Muscle layer of colon (tissue), 2 donors: Measurements from ENCODE around the gene RBPJL.

ENCODE experiments used
- H3K27ac ChIP-seq: one replicate; pipeline ENCODE4 v1.7.0; 2013; ENCODE audit warnings: low read depth, mild to moderate bottlenecking, low read length, moderate library complexity
- H3K27me3 ChIP-seq, 2 donors: one replicate each; pipeline ENCODE4 v1.7.0; 2013; ENCODE audit warnings: low read length in 2 of 2, mild to moderate bottlenecking in 2 of 2; ENCODE audit not compliant: insufficient read depth in 2 of 2, control insufficient read depth in 1 of 2
- H3K36me3 ChIP-seq: one replicate; pipeline ENCODE4 v1.7.0; 2013; ENCODE audit warnings: mild to moderate bottlenecking, low read length; ENCODE audit not compliant: insufficient read depth
- H3K4me1 ChIP-seq: one replicate; pipeline ENCODE4 v1.7.0; 2013; ENCODE audit warnings: mild to moderate bottlenecking, low read length; ENCODE audit not compliant: insufficient read depth
- H3K4me3 ChIP-seq, 2 donors: one replicate each; pipeline ENCODE4 v1.7.0; 2013; ENCODE audit warnings: low read length in 2 of 2, low read depth in 1 of 2, mild to moderate bottlenecking in 1 of 2, moderate library complexity in 1 of 2
- H3K9ac ChIP-seq: one replicate; pipeline ENCODE4 v1.7.0; 2013; ENCODE audit warnings: low read length
- H3K9me3 ChIP-seq: one replicate; pipeline ENCODE4 v1.7.0; 2013; ENCODE audit warnings: mild to moderate bottlenecking, low read length
- donor health status: abdominal sarcoma.
- donor health status: Adenocarcinoma of cecum.

Gene RBPJL

DNA sequence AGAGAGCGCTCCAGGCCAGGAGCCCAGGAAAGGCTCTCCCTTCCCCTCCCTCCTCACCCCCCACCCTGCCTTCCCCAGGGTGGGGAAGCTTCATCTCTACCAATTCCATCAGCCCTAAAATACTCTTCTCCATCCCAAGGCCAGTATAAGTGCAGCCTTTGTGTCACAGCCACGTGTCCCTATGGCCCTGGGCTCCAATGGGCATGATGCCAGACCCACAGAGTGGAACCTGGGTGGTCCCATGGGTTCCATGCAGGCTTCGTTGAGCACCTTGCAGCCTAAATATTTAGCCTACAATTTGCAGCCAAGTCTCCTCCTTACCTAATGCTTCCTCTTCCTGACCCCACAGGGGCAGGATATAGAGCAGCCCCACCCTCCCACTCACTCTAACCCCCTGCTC is 2.4 kb downstream of the RBPJL start:
- H3K4me3 ChIP-seq, result no peak overlapping the region
- no peaks in the 10 kb centered on the region for H3K4me1 ChIP-seq
- no peaks in the 10 kb centered on the region for H3K36me3 ChIP-seq
- H3K27me3 ChIP-seq, result peaks cover 9 to 48% of the 10 kb centered on the region in 2 donors
- no peaks in the 10 kb centered on the region for H3K9me3 ChIP-seq
- H3K9ac ChIP-seq, result no peak overlapping the region
- no peak overlapping the region for H3K27ac ChIP-seq

DNA sequence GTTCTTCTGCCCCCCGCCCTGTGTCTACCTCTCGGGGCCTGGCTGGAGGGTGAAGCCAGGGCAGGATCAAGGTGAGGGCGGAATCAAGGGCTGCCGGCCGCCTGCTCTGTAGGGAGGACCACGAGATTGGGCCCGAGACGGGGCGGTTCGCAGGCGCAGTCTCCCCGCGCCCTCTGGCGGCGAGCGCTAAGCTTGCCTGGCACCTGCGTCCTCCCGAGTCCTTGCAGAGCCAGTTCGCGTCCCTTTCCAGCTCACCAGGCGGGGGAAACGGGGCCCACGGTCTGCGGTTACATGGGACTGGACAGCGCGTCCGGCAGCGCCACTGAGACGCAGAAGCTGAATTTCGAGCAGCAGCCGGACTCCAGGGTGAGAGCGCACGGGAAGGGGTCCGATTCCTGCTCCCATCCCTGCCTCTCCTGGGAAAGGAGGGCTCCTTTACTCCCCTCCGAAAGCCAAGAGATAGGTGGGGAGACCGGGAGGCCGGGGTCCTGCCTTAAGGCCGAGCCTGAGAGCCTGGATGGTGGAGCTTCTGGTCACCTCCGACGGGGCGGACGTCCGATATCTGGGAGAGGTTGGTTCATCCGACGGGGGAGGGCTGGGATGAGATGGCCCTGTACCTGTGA is 5.1 kb downstream of the RBPJL start:
- Histone ChIP-seq H3K4me3 (no peak overlapping the region), H3K27ac (no peak overlapping the region), H3K27me3 (peaks cover 9 to 46% of the 10 kb centered on the region in 2 donors), H3K9ac (no peak overlapping the region), H3K4me1 (no peaks in the 10 kb centered on the region), H3K9me3 (no peaks in the 10 kb centered on the region), H3K36me3 (no peaks in the 10 kb centered on the region)

DNA sequence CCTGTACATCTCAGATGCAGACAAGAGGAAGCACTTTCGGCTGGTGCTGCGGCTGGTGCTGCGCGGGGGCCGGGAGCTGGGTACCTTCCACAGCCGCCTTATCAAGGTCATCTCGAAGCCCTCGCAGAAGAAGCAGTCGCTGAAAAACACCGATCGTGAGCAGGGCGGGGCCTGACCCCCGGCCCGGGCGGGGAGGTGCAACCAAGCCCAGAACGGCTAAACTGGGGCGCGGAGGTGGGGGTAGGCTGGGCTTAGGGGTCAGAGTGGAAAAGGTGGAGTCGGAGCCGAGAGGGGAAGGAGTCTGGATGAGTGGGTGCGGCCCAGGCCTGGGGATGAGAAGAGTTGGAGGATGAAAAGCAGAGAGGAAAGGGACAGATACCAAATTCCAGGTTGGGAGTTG is 5.6 kb downstream of the RBPJL start:
- Histone ChIP-seq H3K9ac (no peak overlapping the region), H3K4me3 (no peak overlapping the region), H3K36me3 (no peaks in the 10 kb centered on the region), H3K27me3 (peaks cover 8 to 46% of the 10 kb centered on the region in 2 donors), H3K4me1 (no peaks in the 10 kb centered on the region), H3K9me3 (no peaks in the 10 kb centered on the region), H3K27ac (no peak overlapping the region)

DNA sequence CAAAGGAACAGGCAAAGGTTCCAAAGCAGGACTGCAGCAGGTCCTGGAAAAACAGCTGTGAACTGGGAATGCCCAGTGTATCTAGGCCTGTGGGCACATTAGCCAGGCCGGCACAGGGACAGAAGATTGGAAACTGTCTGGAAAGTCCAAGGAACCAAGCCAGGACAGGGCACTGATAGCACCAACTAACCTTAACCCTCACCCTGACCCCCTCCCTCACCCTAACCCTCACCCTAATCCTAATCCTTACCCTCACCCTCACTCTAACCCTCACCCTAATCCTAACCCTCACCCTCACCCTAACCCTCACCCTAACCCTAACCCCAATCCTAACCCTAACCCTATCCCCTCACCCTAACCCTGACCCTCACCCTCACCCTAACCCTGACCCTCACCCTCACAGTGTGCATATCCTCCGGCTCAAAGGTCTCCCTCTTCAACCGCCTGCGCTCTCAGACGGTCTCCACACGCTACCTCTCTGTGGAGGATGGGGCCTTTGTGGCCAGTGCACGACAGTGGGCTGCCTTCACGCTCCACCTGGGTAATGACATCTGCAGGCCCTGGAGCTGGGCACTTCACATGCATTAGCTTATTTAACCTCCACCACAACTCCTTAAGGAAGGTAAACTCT is 6.5 kb downstream of the RBPJL start:
- Histone ChIP-seq H3K9ac (no peak overlapping the region), H3K27ac (no peak overlapping the region), H3K9me3 (no peaks in the 10 kb centered on the region), H3K4me1 (no peaks in the 10 kb centered on the region), H3K4me3 (no peak overlapping the region), H3K36me3 (no peaks in the 10 kb centered on the region), H3K27me3 (peaks cover 0 to 42% of the 10 kb centered on the region in 2 donors)

DNA sequence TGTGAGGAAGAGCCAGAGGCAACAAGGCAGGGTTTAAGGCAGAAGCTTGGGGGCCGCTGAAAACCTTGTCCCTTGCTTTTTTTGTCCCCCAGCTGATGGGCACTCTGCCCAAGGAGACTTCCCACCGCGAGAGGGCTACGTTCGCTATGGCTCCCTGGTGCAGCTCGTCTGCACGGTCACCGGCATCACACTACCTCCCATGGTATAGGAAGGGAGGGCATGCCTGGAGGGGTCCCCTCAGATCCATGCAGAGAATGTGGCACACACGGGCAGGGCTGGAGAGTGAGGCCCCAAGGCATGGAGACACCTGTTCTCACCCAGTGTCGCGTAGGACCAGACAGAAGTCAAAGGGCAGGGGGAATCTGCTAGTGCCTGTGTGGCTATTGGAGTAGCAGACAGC is 7.3 kb downstream of the RBPJL start:
- Histone ChIP-seq H3K27ac (no peak overlapping the region), H3K9me3 (no peaks in the 10 kb centered on the region), H3K4me3 (no peak overlapping the region), H3K27me3 (peaks cover 0 to 42% of the 10 kb centered on the region in 2 donors), H3K4me1 (no peaks in the 10 kb centered on the region), H3K9ac (no peak overlapping the region), H3K36me3 (no peaks in the 10 kb centered on the region)

DNA sequence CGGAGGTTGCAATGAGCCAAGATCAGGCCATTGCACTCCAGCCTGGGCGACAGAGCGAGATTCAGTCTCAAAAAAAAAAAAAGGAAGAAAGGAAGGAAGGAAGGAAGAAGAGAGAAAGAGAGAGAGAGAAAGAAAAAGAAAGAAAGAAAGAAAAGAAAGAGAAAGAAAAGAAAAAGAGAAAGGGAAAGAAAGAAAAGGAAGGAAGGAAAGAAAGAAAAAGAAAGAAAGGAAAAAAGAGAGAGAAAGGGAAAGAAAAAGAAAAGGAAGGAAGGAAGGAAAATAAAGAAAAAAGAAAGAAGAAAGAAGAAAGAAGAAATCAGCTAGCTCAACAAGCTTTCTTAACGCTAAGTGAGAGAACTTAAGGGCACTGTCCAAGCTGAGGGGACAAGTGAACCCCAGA is 9.0 kb downstream of the RBPJL start:
- Histone ChIP-seq H3K9me3 (no peaks in the 10 kb centered on the region), H3K36me3 (no peaks in the 10 kb centered on the region), H3K27me3 (peaks cover 0 to 42% of the 10 kb centered on the region in 2 donors), H3K4me1 (no peaks in the 10 kb centered on the region), H3K27ac (no peak overlapping the region), H3K4me3 (no peak overlapping the region), H3K9ac (no peak overlapping the region)

DNA sequence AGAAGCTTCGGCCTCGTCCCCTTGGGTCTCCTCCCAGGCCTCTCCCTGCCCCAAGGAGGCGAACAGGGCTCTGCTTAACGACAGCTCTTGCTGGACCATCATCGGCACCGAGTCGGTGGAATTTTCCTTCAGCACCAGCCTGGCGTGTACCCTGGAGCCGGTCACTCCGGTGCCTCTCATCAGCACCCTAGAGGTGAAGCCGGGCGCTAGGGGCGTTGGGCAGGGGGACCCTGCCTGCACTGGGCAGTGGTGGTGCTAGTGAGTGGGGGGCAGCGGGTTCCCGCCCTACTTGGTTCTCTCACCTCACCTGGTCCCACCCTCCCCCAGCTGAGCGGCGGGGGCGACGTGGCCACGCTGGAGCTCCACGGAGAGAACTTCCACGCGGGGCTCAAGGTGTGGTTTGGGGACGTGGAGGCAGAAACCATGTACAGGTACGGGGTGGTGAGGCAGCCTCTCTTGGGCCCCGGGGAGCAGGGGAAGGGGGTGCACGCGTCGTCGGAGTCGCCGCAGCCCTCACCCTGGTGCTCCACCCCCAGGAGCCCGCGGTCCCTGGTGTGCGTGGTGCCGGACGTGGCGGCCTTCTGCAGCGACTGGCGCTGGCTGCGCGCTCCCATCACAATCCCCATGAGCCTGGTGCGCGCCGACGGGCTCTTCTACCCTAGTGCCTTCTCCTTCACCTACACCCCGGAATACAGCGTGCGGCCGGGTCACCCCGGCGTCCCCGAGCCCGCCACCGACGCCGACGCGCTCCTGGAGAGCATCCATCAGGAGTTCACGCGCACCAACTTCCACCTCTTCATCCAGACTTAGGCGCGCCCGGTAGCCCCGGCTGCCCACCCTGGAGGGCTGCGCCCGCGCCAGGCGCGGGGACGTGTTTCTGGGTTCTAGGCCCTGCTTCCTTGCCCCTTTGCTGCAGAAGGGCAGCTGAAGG is 9.8 kb downstream of the RBPJL start:
- no peaks in the 10 kb centered on the region for H3K4me1 ChIP-seq
- no peaks in the 10 kb centered on the region for H3K36me3 ChIP-seq
- peaks cover 0 to 39% of the 10 kb centered on the region in 2 donors for H3K27me3 ChIP-seq
- H3K4me3 ChIP-seq, result no peak overlapping the region
- H3K9ac ChIP-seq, result no peak overlapping the region
- H3K9me3 ChIP-seq, result no peaks in the 10 kb centered on the region
- no peak overlapping the region for H3K27ac ChIP-seq

DNA sequence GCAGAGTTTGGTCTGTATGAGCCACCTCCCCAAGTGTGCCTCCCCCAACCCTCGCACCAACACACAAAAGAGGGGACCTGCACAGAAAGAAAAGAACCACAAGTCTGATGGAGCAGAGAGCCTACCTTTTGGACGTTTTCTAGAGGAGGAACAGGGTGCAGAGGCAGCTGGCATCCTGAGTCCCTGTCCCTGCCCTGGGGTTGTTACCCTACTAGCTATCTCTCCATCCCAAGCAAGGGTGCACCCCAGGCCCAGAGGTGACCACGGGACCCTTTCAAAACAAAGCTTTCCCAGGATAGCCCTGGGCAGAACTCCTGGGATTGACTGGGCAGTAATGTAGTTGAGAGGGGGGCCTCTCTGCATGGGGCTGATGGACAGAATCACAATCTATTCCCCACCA is 11.2 kb downstream of the RBPJL start:
- Histone ChIP-seq H3K4me3 (no peak overlapping the region), H3K27me3 (peaks cover 0 to 29% of the 10 kb centered on the region in 2 donors), H3K27ac (no peak overlapping the region), H3K9ac (no peak overlapping the region), H3K4me1 (no peaks in the 10 kb centered on the region), H3K36me3 (no peaks in the 10 kb centered on the region), H3K9me3 (no peaks in the 10 kb centered on the region)

DNA sequence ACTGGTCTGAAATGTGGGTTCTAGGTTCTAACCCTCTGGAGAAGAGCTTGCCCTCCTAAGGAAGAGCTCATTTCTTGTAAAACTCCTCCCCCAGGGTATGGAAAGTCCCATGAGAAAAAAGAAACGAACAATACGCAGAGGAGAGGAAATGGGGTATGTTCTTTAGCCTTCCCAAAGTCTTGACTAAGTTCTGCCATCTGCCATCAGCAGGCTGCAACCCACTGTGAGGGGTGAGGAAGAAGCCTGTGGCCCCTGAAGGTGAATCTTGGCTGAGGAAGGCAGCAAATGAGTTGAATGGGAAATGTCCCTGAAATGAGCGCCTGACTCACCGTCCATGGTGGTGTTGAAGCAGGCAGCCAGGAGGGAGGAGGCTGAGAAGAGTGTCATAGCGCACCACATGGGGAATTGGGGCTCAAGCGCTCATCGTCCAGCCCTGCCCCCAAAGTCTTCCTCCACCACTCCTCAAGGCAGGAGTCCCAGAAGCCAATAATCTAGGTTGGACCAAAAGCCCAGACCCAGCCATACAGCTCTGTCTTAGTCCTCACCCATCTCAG is 11.8 kb downstream of the RBPJL start:
- no peak overlapping the region for H3K27ac ChIP-seq
- no peaks in the 10 kb centered on the region for H3K9me3 ChIP-seq
- H3K4me3 ChIP-seq, result no peak overlapping the region
- no peaks in the 10 kb centered on the region for H3K36me3 ChIP-seq
- peaks cover 0 to 27% of the 10 kb centered on the region in 2 donors for H3K27me3 ChIP-seq
- no peaks in the 10 kb centered on the region for H3K4me1 ChIP-seq
- H3K9ac ChIP-seq, result no peak overlapping the region

DNA sequence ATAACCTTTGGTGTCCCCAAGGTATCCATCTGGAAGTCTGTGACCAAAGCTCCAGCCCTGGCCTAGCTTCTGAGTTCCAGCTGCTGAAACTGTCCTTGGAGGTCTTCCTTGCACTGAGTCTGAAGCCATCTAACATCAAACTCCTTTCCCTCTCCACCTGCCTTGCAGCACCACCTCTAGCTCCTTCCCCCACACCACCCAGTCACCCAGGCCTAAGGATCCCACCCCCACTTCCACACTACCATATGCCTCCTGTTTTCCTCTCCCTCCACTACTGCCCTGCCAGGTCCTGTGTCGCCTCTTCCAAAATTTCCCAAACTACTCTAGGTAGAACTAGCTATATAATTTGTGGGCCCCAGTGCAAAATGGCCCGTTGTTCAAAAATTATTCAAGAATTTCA is 12.3 kb downstream of the RBPJL start:
- no peaks in the 10 kb centered on the region for H3K9me3 ChIP-seq
- H3K27ac ChIP-seq, result no peak overlapping the region
- peaks cover 0 to 22% of the 10 kb centered on the region in 2 donors for H3K27me3 ChIP-seq
- no peaks in the 10 kb centered on the region for H3K4me1 ChIP-seq
- no peak overlapping the region for H3K9ac ChIP-seq
- H3K4me3 ChIP-seq, result no peak overlapping the region
- H3K36me3 ChIP-seq, result no peaks in the 10 kb centered on the region

DNA sequence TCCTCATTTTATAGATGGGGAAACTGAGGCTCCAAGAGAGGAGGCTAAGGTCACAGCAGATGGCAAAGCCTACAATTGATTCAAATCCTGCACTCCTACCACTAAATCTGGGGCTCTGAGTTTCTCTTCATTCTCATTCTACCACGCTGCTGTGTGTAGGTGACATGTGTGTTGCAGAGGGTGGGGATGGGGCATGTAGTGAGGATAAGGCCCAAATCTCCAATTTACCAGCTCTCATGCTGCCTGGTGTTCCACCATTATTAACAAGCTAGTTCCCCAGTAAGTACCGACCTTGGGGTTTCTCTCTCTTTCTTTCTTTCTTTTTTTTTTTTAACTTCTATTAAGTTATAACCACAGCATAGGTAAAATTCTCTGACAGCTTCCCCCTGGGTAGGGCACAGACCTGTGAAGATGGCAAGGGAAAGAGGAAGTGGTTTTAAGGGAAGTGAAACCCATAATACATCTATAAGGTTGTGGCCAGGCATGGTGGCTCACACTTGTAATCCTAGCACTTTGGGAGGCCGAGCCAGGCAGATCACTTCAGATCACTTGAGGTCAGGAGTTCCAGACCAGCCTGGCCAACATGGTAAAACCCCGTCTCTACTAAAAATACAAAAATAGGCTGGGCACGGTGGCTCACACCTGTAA is 14.4 kb downstream of the RBPJL start:
- Histone ChIP-seq H3K4me1 (no peaks in the 10 kb centered on the region), H3K9ac (no peak overlapping the region), H3K36me3 (peaks cover 6% of the 10 kb centered on the region), H3K4me3 (no peak overlapping the region), H3K9me3 (no peaks in the 10 kb centered on the region), H3K27ac (no peak overlapping the region), H3K27me3 (peaks cover 0 to 13% of the 10 kb centered on the region in 2 donors)
